Lower leg skin (tissue), 3 donors: ENCODE results near the gene ABCG2.

Source experiments
- CTCF ChIP-seq, 3 donors: fragments of 450-650 bp; IDR thresholded peaks; one replicate each; pipeline ENCODE4 v1.5.1; 2016; ENCODE audit warnings: antibody characterized with exemption in 3 of 3, mild to moderate bottlenecking in 3 of 3, moderate library complexity in 2 of 3
- POLR2A ChIP-seq, 2 donors: fragments of 450-650 bp; IDR thresholded peaks; one replicate each; pipeline ENCODE4 v1.6.1; 2016 to 2017; ENCODE audit warnings: antibody characterized with exemption in 2 of 2, mild to moderate bottlenecking in 1 of 2, moderate library complexity in 1 of 2

DNA sequence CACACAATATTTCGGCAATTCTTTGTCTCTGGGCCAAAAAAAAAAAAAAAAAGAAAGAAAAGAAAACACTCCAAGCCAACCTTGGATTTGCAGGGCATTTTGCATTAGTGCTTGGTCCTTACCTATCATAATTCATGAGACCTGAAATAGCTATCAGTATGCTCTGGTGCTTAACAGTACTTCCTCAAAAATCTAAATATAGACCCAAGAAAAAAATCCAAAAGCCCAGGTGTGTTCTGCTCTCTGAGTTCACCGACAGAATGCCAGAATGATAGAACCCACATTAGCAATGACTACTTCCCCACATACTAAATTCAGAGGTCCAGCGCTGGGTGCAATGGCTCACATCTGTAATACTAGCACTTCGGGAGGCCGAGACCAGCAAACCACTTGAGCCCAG is 42.9 kb downstream of the ABCG2 start:
- TF ChIP-seq POLR2A (IDR thresholded peaks at IDR 0.05) (no peak), CTCF (IDR thresholded peaks at IDR 0.05) (no peak)
